Large intestine (tissue), 3 donors: ENCODE measurements around the gene PIGK. TPM values are rescaled to one million over a fixed set of nuclear protein-coding genes. Genes with fewer than 3 reads are reported as not detected.

Experiments
- DNase-seq, 2 donors: peaks; one replicate each; pipeline versions ENCODE4 v3.0.0 to v3.0.0-alpha.2; 2013
- H3K27ac ChIP-seq: one replicate; pipeline ENCODE4 v1.5.1; 2013; ENCODE audit warnings: low read length
- H3K27me3 ChIP-seq: 2 replicates; pipeline ENCODE4 v1.6.1; 2013; ENCODE audit warnings: low read length; ENCODE audit not compliant: control insufficient read depth, insufficient read depth
- H3K36me3 ChIP-seq: 2 replicates; pipeline ENCODE4 v1.6.1; 2013; ENCODE audit warnings: low read length; ENCODE audit not compliant: control insufficient read depth, insufficient read depth
- H3K4me1 ChIP-seq: one replicate; pipeline ENCODE4 v1.6.1; 2013; ENCODE audit warnings: low read length; ENCODE audit not compliant: control insufficient read depth, insufficient read depth
- H3K4me3 ChIP-seq: one replicate; pipeline ENCODE4 v1.5.1; 2013; ENCODE audit warnings: low read length
- H3K9me3 ChIP-seq: one replicate; pipeline ENCODE4 v1.6.1; 2013; ENCODE audit warnings: mild to moderate bottlenecking, low read depth, low read length, moderate library complexity; ENCODE audit not compliant: control insufficient read depth
- whole genome bisulfite sequencing: methylation state at CpG from one replicate; pipeline ENCODE4 v1.1.5; 2013; ENCODE audit warnings: low lambda C conversion rate; ENCODE audit not compliant: insufficient coverage; 5-methylcytosine and 5-hydroxymethylcytosine counted together
- polyA plus RNA-seq: library from polyadenylated mRNA; unstranded; fragments of 120-200 nt; gene quantifications from one replicate; pipeline ENCODE4 v1.2.1, GENCODE V29; 2013

The PIGK gene
- polyA plus RNA-seq, 1 donor: 25.3 TPM

DNA sequence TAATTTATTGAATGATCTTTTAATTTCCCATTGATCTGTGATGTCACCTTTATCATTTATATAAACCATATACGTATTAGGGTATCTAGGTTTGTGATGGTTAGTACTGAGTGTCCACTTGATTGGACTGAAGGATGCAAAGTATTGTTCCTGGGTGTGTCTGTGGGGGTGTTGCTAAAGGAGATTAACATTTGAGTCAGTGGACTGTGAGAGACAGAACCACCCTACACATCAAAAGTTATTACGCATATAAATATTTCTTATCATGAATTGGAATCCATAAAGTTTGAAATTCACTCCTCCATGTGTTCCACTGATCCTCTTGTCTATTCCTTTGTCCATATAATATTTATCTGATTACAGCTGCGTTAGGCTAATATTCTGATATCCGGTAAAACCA, 100.5 kb downstream of the PIGK start:
- no peaks in the 10 kb centered on the region for H3K36me3 ChIP-seq
- no peaks in the 10 kb centered on the region for H3K9me3 ChIP-seq
- H3K27me3 ChIP-seq: no peaks in the 10 kb centered on the region
- H3K4me1 ChIP-seq: no peaks in the 10 kb centered on the region
- 76% methylated on average over 3 of the region's 4 CpGs for WGBS
- no peak for DNase-seq
- no peak overlapping the region for H3K4me3 ChIP-seq
- no peak overlapping the region for H3K27ac ChIP-seq

DNA sequence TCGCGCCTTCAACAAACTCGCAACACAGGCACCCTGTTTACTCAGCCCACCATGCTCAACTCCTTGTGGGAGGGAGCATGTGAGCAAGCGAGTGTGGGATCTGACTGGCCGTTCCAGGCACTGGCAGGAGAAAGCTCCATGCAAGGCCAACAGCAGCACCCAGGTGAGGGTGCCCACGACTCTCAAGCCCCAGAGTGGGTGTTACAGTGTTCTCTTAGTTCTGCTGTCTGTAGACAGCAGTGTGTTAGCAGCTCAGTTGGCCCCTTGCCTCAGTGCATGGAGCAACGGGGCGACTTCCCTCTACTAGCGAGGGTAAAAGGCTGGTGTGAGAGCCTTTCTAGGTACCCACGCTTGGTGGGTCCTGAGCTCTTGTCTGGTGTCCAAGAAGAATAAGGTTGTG, 114.6 kb downstream of the PIGK start:
- no peaks in the 10 kb centered on the region for H3K36me3 ChIP-seq
- H3K27ac ChIP-seq: no peak overlapping the region
- no peaks in the 10 kb centered on the region for H3K9me3 ChIP-seq
- no peaks in the 10 kb centered on the region for H3K4me1 ChIP-seq
- no peaks in the 10 kb centered on the region for H3K27me3 ChIP-seq
- no peak overlapping the region for H3K4me3 ChIP-seq
- no CpG with 5 or more reads among the region's 10 CpGs for WGBS
- no peak for DNase-seq

DNA sequence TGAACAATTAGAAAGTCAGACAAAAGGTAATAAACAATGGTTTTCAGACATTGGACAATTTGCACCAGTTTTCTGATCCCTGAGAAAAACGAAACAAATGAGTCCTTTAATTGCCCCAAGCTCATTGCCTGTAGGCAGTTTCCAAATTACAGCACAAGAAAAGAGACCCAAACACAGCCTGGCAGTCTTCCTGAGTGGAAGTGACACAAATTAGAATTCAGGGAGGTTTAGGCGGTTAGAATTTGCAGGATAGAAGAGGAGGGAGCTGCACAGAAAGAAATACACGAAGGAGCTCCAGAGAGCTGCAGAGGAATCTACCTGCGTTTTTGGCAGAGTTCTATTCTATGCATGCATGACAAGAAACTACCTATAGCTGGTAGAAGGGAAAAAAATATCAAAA, 115.7 kb downstream of the PIGK start:
- Histone ChIP-seq H3K27me3 (no peaks in the 10 kb centered on the region), H3K27ac (no peak overlapping the region), H3K4me1 (no peaks in the 10 kb centered on the region), H3K36me3 (no peaks in the 10 kb centered on the region), H3K9me3 (no peaks in the 10 kb centered on the region), H3K4me3 (no peak overlapping the region)
- WGBS: 100% methylated on average over 1 of the region's 4 CpGs
- no peak for DNase-seq

DNA sequence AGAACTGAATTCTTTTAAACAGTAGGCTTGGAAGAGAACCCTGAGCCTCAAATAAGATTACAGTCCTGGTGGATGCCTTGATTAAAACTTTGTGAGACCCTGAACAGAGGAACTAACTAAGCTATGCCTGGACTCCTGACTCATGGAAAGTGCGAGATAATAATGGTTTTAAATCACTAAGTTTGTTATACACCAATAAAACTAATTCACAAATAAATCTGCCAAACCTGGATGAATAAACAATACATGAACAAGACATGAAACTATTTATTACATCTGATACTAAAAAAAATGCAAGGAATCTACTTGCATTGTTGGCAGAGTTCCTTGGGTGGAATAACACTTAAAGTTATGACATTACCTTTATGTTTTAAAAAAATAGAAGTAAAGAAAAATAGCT, 118.4 kb downstream of the PIGK start:
- H3K9me3 ChIP-seq: no peaks in the 10 kb centered on the region
- H3K27ac ChIP-seq: no peak overlapping the region
- WGBS: no CpG with 5 or more reads among the region's 1 CpG
- no peaks in the 10 kb centered on the region for H3K36me3 ChIP-seq
- H3K4me3 ChIP-seq: no peak overlapping the region
- H3K4me1 ChIP-seq: no peaks in the 10 kb centered on the region
- DNase-seq: no peak
- H3K27me3 ChIP-seq: no peaks in the 10 kb centered on the region

DNA sequence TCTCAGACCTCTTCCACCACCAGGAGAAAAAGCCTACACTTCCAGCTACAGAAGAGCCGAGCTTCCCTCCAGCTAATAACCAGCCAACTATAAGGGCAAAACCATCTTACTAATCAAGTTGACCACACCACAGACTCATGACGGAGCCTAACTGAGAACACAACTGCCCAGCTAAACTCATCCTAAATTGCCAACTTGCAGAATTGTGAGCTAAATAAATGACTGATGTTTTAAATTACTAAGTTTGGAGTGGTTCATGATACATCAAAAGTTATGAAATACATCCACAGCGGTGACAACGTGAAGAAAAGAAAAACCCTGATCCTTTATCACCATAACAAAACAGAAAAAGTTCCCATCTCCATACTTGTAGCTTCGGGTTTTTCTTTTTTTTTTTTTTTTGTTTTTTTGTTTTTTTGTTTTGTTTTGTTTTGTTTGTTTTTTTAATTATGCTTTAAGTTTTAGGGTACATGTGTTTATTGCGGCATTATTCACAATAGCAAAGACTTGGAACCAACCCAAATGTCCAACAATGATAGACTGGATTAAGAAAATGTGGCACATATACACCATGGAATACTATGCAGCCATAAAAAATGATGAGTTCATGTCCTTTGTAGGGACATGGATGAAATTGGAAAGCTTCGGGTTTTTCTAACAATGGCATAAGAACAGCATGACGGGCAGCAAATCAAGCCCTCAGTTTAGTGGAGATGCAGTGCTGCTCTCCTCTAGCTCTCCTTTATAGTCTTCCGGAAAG, 122.6 kb downstream of the PIGK start:
- no peaks in the 10 kb centered on the region for H3K4me1 ChIP-seq
- H3K27me3 ChIP-seq: no peaks in the 10 kb centered on the region
- no peaks in the 10 kb centered on the region for H3K36me3 ChIP-seq
- no peak overlapping the region for H3K4me3 ChIP-seq
- no peak overlapping the region for H3K27ac ChIP-seq
- H3K9me3 ChIP-seq: no peaks in the 10 kb centered on the region
- DNase-seq: no peak
- 93% methylated on average over 3 of the region's 9 CpGs for WGBS

DNA sequence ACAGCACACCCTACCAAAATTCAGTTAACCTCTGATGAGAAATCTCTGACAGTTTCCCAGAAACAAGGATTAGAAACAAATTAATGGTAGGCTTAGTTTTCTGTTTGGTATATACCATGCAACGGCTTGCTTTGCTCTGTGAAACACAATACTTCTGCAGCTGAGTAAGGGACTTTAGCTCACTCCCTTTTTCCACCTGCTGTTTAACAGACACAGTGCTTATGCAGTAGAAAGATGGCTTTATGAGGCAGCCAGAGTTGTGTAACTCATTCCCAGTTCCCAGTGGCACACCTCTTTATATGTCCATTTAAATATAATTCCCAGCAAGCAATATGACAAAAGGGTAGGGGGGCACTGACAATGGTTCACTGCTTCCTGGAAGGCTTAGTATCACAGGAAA, 124.0 kb downstream of the PIGK start:
- no peaks in the 10 kb centered on the region for H3K9me3 ChIP-seq
- H3K4me3 ChIP-seq: no peak overlapping the region
- no peaks in the 10 kb centered on the region for H3K36me3 ChIP-seq
- no peaks in the 10 kb centered on the region for H3K4me1 ChIP-seq
- H3K27me3 ChIP-seq: no peaks in the 10 kb centered on the region
- no peak for DNase-seq
- H3K27ac ChIP-seq: no peak overlapping the region
- 88% methylated on average over 1 of the region's 1 CpG for WGBS

DNA sequence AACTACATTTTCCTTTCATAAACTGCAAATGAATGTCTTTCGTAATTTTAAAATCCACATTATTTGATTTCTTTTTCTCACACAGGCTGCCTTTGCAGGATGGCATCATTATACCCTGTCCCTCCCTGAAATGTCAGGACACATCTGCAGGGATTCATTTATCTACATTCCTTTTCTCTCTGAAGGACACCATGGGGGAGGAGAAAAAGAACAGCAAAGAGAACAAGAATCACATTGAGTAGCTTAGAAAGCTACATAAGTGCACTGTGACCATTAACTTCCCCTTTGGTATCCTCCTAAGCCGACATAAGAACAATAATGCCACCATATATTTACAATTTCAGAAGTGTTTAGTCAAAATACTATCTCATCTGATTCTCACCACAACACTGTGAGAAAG, 129.5 kb downstream of the PIGK start:
- WGBS: 100% methylated on average over 1 of the region's 2 CpGs
- H3K4me1 ChIP-seq: no peaks in the 10 kb centered on the region
- no peaks in the 10 kb centered on the region for H3K27me3 ChIP-seq
- no peak overlapping the region for H3K27ac ChIP-seq
- no peaks in the 10 kb centered on the region for H3K36me3 ChIP-seq
- H3K4me3 ChIP-seq: no peak overlapping the region
- DNase-seq: no peak
- no peaks in the 10 kb centered on the region for H3K9me3 ChIP-seq

DNA sequence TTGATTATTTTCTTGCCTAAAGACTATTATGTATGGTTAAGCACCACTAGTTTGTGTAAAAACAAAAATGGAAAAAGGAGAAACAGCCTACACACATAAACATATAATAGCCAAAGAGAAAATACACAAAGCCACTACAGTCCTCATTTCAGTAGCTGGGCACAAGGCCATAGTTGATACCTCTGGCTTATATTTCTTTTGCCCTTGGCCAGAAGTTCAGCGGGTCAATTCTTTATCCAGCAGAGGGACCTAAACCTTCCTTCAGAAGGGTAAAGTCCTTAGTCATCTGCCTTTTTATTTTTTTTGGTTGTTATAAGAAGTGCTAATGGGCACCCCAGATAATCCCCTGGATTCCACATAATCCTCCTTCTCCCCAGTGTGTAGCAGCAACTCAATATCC, 134.1 kb downstream of the PIGK start:
- Histone ChIP-seq H3K27me3 (no peaks in the 10 kb centered on the region), H3K9me3 (no peaks in the 10 kb centered on the region), H3K4me3 (no peak overlapping the region), H3K36me3 (no peaks in the 10 kb centered on the region), H3K4me1 (no peaks in the 10 kb centered on the region), H3K27ac (no peak overlapping the region)
- 100% methylated on average over 1 of the region's 1 CpG for WGBS
- DNase-seq: no peak

DNA sequence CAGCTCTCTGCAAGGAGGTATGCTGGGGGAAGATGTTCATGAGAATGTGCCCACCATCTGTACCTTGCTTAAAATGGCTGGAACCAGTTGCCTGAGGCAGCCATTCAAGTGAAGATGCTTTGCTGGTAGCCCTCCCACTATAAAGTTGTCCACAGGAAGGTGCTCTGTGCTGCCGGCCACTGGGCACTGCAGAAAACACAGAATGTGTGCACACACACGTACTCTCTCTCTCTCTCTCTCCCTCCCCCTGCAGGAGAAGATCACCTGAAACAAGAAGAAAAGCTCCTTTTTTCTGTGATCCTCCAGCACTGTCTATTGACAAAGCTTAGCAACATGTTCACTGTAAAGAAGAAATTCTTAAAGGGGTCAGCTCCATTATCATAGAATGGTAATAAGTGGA, 134.8 kb downstream of the PIGK start:
- no peak overlapping the region for H3K4me3 ChIP-seq
- H3K9me3 ChIP-seq: no peaks in the 10 kb centered on the region
- no peaks in the 10 kb centered on the region for H3K4me1 ChIP-seq
- no CpG with 5 or more reads among the region's 2 CpGs for WGBS
- no peaks in the 10 kb centered on the region for H3K36me3 ChIP-seq
- H3K27me3 ChIP-seq: no peaks in the 10 kb centered on the region
- DNase-seq: no peak
- no peak overlapping the region for H3K27ac ChIP-seq

DNA sequence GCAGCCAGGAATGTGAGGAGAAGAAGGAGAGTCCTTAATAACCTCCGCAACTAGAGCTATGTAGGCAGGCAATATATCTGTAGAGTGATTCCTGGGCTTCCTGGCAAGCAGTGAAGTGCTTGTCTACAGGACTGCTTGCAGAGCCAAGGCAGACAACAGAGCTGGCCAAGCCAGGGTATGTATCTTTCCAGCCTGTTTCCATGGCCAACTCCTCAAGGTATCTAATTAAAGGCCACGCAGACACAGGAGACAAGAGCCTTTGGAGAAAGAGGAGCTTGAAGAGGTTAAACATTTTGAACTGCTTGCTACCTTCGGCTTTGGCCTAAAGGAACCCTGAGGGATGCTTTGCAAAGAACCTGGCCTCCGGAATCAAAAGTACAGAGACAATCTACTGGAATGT, 137.4 kb downstream of the PIGK start:
- H3K36me3 ChIP-seq: no peaks in the 10 kb centered on the region
- no peaks in the 10 kb centered on the region for H3K27me3 ChIP-seq
- H3K27ac ChIP-seq: no peak overlapping the region
- H3K9me3 ChIP-seq: no peaks in the 10 kb centered on the region
- H3K4me3 ChIP-seq: no peak overlapping the region
- no peaks in the 10 kb centered on the region for H3K4me1 ChIP-seq
- DNase-seq: no peak
- WGBS: no CpG with 5 or more reads among the region's 4 CpGs

DNA sequence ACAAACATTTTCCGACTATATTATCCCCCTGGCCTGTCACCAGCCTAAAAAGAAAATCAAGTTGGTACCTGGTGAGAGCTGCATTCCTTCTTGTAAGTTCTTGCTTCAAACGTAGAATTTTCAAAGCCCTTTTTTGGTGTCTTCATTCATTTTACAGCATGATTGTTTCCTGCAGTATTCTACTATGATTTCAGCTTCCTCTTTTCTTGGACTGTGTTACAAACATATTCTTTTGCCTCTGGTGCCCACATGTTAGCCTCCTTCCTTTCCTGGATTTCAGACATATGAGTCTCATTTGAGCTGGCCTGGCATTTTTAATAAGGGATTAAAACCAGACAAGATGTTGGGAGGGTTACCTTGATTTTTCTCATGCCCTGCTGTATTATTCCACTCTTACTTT, 142.5 kb downstream of the PIGK start:
- Histone ChIP-seq H3K27me3 (no peaks in the 10 kb centered on the region), H3K4me1 (no peaks in the 10 kb centered on the region), H3K4me3 (no peak overlapping the region), H3K27ac (no peak overlapping the region), H3K9me3 (no peaks in the 10 kb centered on the region), H3K36me3 (no peaks in the 10 kb centered on the region)
- WGBS: 60% methylated on average over 1 of the region's 2 CpGs
- DNase-seq: no peak
